Measurements from ENCODE around the gene KHNYN. TPM values are rescaled to one million over a fixed set of nuclear protein-coding genes. Genes with fewer than 3 reads are reported as not detected.
A peak's percentile ranks its signal among the peaks of the same experiment; 100 is the strongest.
"Not testable (repeated sequence)": the region's sequence is repeated elsewhere in the genome, so short reads cannot be mapped to it uniquely, and the experiment has no call there.

Gene KHNYN
- polyA plus RNA-seq (ENCODE audit: insufficient read length in 3 of 3), result 10 to 100 TPM; 41.0 to 42.4 (median 41.1) TPM

DNA sequence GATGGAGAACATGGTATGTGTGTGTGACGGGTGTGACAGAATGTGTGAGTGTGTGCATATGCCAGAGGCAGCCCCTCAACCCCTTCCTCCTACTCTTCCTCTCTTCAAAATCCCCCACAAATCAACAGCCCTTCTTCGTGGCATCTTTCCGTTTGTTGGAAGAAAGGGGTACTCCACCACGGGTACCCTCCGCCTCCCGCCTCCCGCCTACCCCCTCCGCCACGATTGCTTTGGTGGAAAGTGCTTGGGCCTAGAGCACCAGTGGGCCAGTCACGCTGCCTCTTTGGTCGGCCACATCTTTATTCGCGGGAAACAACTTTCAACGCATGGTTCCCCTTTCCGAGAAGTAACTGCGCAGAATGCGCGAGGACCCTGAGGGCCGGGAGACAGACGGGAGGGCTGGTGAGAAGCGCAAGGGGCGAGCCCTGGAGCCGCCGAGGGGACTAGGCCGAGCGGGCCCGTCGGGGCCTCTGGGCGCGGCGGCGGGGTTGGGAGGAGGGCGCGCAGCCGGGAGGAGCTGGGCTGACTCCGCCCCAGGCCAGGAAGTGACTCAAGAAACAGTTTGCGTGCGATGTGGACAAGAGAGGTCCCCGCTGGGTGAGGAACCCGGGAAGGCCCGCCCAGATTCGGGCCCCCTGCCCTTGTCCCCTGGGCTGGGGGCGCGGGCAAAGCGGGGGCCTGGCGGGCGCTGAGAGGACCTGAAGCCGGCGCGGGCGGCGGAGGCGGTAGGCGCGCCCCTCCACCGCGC is at the start of gene KHNYN, which contains the start of gene CBLN3:
KHNYN (plus strand) TSS at position 560 of the 748 bp plus-strand sequence. CDS start 777 bp downstream, outside the sequence.
CBLN3 (minus strand) TSS at position 274 of the 748 bp plus-strand sequence. CDS start 614 bp downstream, outside the sequence.
- DNase-seq (ENCODE audit: low read depth in 3 of 3, low spot score in 2 of 3), result peak; percentile 60 to 82 (median 80)

DNA sequence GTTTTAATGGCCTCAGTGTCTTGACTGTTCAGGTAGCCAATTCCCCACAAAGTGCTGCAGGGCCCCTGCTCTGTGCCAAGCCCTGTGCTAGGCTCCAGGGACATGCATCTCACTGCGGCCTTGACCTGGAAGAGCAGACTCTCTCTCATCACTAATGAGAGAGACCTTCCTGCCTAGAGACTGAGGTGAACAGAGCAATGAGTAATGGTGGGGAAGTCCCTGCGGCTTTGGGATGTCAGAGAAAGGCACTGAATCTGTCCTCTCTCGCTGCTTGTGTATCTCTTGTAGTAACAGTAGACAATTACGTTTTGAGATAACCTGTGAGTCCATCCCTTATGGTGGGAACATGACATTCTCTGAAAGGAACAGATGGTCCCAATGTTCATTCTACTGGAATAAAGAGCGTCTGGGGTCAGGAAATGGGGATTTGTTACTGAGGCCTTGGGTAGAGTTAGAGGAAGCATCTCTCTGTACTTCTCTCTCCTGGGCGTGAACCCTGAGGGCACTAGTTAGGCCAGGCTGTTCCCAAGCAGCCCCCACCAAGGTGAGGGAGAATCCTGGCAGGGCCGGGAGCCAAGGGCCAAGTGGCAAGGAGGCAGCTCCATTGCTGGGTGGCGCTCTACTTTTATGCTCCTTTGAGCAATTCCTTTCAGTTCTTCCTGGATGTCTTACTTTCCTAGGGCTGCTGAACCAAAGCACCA is 48.2 kb upstream of the KHNYN start:
- no peak for DNase-seq (ENCODE audit: low read depth in 3 of 3, low spot score in 2 of 3)

- DNase-seq (ENCODE audit: low read depth in 3 of 3, low spot score in 2 of 3), result no peak
Measured at GRCh38 chr14:24382064-24382371, 47.7 kb upstream of the KHNYN start.

DNA sequence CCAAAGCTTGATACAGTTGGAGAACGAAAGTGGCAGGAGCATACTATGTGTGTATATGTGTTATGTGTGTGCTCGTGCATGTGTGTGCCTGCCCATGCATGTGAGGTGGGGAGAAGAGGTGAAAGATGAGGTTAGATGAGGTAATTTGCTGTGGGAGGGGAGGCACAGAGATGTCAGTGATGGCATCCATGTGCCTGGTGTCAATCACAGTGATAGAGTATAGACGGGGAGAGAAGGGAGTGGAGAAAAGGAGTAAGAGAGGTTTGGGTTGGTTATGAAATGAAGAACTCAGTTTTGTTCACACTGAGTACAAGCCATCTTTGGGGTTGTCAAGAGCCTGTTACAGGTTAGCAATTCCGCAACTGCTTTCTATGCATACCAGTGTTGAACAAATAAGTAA is 45.6 kb upstream of the KHNYN start:
- DNase-seq (ENCODE audit: low read depth in 3 of 3, low spot score in 2 of 3), result no peak

DNA sequence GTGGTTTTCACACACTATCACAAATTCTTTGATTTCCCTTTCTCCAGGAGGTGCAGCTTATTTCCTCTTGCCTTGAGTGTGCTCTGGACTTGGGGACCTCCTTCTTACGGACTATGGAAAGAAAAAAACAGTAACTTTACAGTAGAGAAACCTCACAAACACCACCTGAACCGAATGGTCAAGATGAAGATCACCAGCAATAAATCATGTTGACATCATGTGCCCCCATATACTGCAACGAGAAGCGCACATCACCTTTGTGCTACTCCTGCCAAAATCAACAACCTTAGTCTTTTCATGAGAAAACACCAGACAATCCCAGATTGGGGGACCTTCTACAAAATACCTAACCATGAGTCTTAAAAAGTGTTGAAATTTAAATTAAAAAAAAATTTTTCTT is 44.2 kb upstream of the KHNYN start:
- no peak for DNase-seq (ENCODE audit: low read depth in 3 of 3, low spot score in 2 of 3)

- no peak for DNase-seq (ENCODE audit: low read depth in 3 of 3, low spot score in 2 of 3)
Measured at GRCh38 chr14:24387009-24387345, 42.8 kb upstream of the KHNYN start.

DNA sequence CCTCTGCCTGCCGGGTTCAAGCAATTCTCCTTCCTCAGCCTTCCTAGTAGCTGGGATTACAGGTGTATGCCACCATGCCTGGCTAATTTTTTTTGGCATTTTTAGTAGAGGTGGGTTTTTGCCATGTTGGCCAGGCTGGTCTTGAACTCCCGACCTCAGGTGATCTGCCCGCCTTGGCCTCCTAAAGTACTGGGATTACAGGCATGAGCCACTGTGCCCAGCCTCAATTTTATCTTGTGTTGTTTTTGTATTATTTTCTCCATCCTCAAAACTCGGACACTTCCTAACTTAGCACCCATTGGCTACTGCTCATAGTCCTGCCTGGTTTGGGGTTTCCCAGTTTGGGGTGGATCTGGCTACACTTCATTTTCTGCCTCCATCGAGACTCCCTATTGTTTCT is 42.2 kb upstream of the KHNYN start:
- DNase-seq (ENCODE audit: low read depth in 3 of 3, low spot score in 2 of 3), result not testable (repeated sequence)

- no peak for DNase-seq (ENCODE audit: low read depth in 3 of 3, low spot score in 2 of 3)
Measured at GRCh38 chr14:24388474-24389179, 41.1 kb upstream of the KHNYN start.

DNA sequence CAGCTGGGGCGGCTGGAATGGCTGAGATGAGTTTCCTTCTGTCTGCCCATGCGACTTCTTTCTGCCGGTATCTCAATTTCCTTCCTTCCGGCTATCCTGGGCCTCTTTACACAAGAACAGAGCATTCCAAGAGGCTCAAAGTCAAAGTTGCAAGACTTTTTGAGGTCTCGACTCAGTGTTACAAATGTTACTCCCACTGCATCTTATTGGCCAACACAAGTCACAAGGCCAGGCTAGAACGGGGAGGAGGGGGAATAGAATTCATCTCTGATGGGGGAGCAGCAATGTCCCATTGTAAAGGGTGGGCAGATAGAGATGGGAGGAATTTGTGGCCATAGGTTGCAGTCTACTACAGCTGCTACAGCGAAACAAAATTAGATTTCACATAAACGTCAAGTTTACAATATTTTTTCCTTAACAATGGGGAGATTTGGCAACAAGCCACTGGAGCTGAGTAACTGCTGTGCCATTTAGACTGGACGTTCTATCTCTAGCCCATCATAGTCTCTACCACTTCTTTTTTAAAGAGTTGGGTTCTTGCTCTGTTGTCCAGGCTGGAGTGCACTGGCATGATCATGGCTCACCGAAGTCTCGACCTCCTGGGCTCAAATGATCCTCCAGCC is 40.4 kb upstream of the KHNYN start:
- no peak for DNase-seq (ENCODE audit: low read depth in 3 of 3, low spot score in 2 of 3)

GRCh38 chr14:24390701-24391468 is 38.9 kb upstream of the KHNYN start:
- DNase-seq (ENCODE audit: low read depth in 3 of 3, low spot score in 2 of 3), result no peak

DNA sequence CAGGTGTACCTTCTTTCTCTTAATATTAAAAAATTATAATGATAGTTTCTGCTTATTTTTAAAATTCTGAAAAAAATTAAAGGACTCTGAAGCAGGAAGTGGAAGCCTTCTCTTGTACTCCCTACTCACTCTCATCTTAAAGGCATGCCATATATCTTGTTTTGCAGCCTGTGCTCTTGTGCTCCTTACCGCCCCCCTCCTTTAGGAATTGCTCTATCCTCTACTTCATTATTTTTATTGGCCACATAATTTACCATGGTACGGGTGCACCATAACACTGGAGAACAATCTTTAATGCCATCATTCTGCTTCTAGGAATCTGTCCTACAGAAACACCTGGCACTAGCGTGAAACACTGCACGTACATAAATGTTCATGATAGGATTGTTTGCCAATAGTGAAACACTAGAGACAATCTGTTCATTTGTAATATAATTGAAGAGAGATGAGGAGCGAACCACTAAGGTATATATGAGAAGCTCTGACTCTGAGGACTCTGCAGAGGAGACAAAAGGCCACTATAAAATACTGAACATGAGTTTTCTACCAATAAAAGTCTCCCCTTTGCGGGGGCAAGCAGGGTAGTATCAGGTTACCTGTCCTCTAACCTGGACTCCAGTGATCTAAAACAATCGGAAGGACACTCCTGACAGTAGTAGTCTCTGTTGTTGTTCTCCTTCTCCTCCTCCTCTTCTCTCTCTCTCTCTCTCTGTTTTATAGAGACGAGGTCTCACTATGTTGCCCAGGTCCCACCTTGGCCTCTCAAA is 37.2 kb upstream of the KHNYN start:
- DNase-seq (ENCODE audit: low read depth in 3 of 3, low spot score in 2 of 3), result no peak

DNA sequence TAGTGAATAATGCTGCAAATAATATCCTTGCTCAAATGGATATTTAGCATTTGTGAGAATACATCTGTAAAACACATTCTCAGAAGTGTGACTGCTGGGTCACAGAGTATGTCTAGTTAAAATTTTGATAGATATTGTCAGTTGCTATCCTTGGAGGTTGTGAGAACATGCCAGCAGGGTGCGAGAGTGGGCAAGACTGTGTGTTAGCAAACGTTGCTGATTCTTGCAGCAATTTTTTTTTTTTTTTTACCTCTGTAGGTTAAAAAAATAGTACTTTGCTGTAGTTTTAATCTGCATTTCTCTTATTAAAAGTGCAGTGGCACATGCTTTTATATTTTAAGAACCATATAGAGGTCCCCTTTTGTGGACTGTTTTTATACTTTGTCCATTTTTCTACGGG is 35.5 kb upstream of the KHNYN start:
- DNase-seq (ENCODE audit: low read depth in 3 of 3, low spot score in 2 of 3), result no peak

DNA sequence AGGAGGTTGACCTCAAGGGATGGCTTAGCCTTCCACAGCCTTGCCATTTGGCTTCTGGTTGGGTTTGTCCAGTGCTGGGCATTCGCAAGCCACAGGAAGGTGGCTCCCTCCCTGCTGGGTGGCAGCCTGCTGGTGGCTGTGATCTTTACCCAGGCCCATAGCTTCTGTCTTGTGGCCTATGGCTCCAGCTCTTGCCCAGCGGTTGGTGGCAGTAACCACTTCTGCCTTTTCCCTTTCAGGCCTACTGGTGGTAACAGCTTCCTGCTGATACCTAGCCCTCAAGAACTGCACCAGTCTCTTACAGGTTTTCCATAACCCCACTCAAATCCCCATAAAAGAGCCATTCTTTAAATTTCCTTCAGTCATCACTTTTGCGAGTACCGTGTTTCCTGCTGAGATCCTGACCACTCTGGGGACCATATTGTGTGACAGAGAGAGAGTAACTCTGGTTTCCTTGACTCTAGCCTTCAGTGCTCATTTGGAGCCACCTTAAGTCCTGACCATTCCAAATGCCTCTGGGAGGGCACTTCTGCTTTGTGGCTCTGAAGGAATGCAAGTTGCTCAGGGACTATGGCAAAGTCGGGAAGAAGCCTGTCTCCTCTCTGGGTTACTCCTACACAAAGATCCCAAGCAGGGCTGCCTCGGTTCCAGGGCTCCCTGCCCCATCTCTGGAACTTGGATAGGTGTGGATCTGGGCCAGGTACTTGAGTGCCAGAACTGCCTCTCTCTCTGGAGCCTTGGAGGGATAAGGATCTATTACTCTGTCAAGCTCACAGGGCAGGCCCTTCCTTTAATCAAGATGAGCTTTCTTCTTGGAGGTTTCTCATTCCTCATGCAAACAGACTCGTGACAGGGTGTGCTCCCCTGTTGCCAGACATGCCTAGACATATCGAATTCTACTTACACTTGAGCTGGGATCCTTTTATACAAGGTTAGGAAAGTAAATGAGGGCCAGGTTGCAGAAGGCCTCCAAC is 33.9 kb upstream of the KHNYN start:
- DNase-seq (ENCODE audit: low read depth in 3 of 3, low spot score in 2 of 3), result no peak

DNA sequence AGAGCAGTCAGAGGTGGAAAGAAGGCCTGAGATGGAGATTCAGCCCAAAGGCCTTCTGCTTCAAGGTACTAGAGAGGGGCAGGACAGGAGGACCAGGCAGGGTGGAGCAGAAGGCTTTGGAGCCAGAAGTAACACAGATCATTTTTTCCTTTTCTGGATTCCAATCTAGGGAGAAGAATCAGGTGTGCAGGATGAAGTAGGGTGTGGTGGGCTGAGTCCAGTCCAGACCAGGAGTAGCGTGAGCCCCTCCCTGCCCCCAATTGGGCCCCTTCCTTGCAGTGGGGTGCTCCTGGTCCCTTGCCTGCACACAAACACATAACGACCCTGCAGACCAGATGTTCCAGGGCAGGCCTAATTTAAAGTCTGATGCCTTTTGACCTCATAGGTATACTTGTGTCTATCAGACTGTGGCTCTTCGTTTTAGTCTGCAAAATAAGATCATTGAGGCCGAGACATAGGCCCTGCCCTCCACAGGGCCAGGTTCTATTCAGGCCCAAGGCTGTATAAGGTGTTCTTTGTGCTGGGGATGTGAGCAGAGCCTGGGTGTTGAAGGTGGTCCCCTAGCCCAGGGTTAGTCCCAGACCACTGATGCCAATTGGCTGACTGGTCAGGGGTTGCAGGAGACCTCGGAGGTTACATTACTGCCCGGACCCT is 32.0 kb upstream of the KHNYN start:
- no peak for DNase-seq (ENCODE audit: low read depth in 3 of 3, low spot score in 2 of 3)

DNA sequence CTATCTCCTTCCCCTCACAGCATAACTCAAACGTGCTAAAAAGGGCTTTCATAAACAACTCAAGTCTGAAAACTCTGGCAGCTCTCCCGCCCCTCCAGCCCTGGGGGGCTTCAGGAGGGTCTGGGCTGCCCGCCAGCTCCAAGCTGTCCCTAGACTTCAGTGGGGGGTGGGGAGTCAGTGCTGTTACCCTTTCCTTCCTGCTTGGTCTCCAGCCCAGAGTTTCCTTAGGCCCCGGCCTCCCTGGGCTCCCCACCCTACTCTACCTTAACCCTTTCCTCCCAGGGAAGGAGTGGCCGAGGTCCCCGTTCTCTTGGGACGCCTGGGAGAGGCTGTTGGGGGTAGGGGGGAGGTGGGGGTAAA is 31.5 kb upstream of the KHNYN start:
- peak in 2 of 3 donors; percentile 74 to 76 for DNase-seq (ENCODE audit: low read depth in 3 of 3, low spot score in 2 of 3)

DNA sequence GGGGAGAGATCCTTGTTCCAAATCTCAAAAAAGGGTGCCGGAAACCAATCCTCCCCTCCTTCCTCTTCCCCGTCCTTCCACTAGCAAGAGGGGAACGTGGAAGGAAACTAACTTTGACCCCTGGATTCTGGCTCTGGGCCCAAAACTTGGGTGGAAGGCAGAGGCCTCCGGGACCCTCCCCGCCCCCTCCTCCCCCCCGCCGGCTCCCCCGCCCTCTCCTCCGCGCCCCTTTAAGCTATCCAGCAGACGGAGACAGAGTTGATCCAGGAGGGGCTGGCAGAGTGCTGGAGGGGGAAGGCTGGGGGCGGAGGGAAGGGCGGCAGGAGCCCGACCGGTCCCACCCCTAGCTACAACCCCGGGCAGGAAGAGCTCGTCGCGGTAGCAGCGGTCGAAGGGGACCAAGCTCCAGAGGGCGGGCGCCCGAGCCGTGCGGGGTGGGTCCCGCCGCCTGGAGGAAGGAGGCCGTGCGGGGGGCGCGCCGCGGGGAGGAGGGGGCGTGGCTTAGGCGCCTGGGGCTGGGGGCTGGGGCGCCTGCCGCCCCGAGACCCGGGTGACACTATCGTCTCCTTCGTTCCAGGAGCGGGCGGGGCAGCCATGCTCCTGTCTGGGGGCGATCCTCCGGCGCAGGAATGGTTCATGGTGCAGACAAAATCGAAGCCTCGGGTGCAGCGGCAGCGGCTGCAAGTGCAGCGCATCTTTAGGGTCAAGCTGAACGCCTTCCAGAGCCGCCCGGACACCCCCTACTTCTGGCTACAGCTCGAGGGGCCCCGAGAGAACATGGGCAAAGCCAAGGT is 30.9 kb upstream of the KHNYN start, which contains the start of gene NYNRIN:
NYNRIN (plus strand) TSS at position 351 of the 794 bp plus-strand sequence; CDS start at position 595, 244 bp downstream.
- peak in 1 of 3 donors; percentile 64 for DNase-seq (ENCODE audit: low read depth in 3 of 3, low spot score in 2 of 3)

DNA sequence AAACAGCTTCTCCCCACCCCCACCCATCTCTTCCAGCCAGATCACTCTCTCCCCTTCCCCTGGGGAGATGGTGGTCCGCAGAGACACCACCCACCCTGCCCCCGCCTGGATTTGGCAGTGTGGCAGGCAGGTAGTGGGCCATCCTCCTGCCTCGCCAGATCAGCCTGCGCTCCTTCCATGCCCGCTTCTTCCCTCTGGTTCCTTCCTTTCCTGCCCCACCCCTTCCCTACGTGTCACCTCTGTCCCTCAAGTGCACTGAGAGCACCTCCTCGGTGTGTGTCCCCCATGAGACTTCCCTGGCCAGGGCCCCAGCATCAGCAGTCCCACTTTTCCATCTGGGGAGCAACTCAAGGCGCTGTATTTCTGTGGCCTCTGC is 30.3 kb upstream of the KHNYN start:
- DNase-seq (ENCODE audit: low read depth in 3 of 3, low spot score in 2 of 3), result no peak

Measured in right renal cortex interstitium (tissue), 3 donors.